ENCODE data around the gene CACNG5.
"Not testable (repeated sequence)": the region's sequence is repeated elsewhere in the genome, so short reads cannot be mapped to it uniquely, and the experiment has no call there.

Gene CACNG5

DNA sequence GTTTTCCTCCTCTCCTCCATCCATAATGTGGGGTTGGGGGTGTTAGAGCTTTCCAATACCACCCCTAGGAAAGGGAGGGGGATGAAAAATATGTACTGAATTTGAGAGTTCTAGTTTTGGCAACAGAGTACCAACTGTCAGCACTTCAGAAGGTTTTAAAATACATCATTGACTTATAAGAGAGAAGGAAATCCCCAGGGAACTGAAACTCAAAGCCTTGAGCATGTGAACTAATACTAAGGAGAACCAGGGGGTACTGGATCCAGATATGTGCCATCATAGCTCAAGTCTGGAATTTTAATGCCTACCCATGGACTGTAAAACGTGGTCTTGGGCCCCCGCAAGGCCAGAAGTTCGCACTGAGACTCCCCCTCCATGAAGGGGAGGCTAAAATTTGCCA, 15.8 kb downstream of the CACNG5 start:
- no peak for DNase-seq

DNA sequence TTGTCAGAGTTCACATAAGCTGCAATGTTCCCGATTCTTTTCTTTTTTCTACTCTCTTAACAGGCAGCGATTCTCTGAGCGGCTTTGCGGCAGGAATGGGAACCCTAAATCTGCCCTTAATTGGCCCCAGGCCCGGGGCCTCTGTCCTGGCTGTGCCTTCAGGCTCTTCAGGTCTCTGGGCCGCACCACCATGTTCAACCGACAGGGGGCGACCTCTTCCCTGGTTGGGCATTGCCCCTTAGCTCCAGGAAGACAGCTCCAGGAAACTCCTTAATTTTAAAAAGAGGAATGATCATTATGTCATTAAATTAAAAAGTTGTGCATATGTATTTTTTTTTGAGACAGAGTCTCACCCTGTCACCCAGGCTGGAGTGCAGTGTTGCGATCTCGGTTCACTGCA, 20.3 kb downstream of the CACNG5 start:
- DNase-seq = no peak

DNA sequence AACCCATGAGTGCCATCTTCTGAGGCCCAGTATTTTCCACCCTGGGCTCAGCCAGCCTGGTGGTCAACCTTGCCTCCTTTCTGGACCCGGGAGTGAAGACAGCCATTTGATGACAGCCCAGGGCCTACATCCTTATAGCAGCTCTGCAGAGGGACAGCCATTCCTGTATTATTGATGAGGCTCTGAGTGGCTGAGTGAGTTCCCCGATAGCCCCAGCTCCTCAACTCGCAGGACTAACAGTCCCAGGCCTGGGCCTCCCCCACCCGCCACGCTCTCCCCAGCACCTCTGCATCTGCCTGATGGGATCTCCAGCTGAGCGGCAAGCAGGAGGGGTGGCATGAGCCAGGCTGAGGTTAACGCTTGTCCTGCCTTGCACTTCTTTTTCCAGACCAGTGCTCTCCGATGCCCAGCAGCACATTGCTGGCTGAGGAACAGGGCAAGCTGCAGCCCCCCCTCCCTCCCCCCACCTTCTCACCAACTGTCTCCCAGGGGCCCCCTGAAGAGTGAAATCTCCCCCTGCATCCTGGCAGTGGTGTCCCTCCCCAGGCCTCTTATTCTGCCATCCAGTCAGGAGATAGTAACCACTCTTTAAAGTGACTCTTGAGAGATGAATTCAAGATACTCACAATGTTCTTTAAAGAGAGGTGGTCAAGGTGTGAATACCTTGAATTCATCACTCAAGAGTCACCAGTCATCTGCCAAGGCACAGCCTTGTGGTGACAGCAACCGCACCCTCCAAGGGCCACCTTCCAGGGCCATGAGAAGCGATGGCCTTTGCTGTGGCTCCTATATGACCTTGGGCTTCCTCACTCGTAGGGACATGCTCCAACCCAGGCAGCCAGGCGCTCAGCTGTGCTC, 23.5 kb downstream of the CACNG5 start:
- no peak for DNase-seq

DNA sequence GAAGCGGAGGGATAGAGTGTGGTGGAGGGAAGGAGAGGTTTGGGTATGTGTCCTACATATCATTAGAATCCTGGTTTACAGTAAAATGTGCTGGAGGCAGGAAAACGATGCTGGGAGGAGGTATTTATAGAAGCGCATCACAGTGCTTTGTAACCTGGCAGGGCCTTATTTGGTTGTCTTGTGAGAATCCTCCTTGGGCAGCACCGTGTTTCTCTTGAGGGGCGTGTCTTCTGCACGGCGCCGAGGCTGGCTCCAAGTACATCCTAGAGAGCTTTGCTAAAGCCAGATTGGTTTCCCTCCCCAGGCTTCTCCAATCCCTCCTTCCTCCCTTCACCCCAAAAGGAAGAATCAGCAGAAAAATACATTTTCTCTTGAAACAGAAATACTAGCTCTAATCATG, 24.4 kb downstream of the CACNG5 start:
- no peak for DNase-seq

DNA sequence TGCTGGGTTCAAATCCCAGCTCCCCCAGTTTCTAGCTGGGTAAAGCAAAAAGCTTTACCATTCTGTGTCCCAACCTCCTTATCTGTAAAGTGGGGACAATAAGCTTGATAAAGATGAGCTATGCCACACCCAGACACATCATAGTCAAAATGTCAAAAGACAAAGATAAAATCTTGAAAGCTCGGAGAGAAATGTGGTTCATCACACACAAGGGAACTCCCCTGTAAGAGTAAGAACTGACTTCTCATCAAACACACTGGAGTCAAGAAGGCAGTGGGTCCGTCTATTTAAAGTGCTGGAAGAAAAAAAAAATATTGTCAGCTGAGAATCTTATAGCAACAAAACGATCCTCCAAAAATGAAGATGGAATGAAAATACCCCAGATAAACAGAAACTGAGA, 25.3 kb downstream of the CACNG5 start:
- no peak for DNase-seq

DNA sequence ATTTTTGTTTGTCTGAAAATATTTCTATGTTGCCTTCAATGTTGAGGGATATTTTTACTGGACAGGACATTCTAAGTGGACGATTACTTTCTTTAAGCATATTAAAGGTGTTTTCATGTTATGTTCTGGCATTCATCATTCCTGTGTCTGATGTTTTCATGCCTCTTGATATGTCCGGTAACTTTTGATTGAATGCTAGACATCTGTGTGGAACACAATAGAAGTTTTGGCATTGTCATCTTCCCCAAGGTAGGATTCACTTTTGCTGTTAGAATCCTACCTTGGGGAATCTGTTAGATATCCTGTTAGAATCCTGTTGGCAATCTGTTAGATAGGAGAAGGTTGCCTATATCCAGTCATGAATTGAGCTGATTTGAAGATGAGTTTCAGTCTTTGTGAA, 28.9 kb downstream of the CACNG5 start:
- DNase-seq = no peak

DNA sequence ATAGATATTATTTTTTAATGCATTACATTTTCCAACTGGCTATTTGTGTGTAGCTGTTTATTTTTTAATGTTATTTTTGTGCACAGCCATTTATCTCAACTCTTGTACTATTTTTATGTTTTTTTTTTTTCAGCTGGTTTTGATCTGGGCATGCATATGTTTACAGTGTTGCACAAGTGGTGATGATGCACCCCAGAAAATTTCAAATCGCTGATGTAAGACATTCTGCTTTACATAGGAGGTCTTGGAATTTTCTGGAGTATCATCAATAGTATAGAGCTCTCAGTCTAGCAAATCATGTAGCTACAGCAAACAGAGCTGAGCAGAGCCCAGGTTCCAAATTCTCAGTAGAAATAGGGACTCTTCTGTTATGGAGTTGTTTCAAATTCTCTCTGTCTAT, 30.2 kb downstream of the CACNG5 start:
- no peak for DNase-seq

DNA sequence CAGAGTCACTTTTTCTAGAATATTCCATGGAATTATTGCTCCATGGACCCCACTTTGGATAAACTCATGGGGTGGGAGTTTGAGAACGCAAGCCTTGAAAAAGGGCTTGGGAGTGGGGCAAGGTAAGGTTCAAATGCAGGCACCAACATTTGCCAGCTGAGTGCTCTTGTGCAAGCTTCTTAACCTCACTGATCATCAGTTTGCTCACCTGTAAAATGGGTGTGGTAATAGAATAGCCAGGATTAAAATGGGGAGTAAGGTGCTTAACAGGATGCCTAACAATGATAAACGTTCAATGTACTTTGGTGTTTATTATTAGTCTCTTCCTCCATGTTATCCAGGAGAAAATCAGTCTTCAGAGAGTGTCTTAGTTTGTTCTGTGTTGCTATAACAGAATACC, 39.0 kb downstream of the CACNG5 start:
- no peak for DNase-seq

DNA sequence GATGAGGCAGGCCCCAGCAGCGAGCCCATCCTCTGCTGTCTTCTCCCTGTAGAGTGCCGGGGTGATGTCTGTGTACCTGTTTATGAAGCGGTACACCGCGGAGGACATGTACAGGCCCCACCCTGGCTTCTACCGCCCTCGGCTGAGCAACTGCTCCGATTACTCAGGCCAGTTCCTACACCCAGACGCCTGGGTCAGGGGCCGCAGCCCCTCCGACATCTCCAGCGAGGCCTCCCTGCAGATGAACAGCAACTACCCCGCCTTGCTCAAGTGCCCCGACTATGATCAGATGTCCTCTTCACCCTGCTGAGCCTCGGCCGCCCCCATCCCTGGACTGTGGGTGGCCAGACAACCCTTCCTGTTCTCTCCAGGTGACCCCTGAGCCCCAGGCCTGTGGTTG, 50.0 kb downstream of the CACNG5 start:
- no peak for DNase-seq

DNA sequence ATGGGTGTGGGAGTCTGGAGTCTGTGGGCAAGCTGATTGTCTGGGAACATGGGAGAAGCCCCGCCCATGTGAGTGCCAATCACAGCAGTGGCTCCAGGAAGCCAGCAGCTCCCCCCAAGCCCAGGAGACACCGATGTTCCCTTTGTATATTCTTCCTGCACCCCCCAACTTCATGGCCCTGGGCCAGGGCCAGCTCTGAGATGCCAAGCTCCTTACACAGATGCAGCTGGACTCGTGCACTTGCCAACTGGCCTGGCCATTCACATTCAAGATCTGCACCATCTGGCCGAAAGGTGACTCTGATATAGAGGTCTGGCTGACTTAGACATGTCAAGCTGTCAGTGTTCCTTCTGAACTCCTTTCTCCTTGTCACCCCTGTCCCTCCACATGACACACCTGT, 50.5 kb downstream of the CACNG5 start:
- DNase-seq = no peak

DNA sequence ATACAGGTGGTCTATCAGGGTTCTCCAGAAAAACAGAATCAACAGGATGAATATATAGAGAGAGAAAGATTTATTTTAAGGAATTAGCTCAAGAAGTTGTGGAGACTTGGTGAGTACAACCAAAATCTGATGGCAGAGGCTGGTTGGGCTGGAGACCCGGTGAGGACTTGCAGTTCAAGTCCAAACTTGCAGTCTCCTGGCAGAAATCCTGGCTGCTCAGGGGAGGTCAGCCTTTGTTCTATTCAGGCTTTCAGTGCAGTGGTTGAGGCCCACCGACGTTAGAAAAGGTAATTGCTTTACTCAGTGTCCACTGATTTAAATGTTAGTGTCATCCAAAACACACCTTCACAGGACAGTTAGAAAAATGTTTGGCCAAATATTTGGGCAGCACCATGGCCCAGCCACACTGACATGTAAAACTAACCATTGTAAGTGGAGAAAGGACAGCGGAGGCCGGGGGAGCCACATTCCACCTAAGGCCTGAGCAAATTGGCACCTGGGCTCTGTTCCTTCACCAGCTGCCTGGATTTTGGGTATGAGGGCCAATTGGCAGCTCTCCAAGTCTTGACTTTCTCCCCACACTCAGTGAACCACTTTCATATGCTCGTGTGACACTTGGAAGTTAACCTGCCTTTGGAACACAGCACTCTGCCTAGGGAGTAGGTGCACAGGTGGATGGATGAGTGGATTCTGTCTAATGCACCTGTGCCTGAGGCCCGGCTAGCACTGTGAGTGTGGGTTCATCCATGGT, 54.7 kb downstream of the CACNG5 start:
- no peak for DNase-seq

DNA sequence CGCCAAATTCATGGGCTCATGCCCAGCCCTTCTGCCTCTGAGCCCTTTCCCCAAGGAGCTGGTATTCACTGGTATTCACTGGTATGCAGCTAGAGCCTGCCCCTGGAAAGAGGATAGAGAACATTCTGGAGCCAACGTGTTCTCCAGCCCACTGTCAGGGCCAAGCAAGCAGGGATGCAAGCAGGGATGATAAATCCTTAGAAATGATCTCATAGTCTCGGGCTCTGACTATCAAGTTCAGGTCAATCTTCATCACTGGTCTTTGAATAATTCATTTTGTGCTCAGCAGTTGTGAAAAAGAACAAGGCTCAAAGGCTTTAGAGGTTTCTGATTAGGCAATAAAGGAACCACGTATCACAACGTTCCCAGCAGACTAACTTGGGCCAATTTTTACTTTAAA, 57.3 kb downstream of the CACNG5 start:
- DNase-seq = no peak

DNA sequence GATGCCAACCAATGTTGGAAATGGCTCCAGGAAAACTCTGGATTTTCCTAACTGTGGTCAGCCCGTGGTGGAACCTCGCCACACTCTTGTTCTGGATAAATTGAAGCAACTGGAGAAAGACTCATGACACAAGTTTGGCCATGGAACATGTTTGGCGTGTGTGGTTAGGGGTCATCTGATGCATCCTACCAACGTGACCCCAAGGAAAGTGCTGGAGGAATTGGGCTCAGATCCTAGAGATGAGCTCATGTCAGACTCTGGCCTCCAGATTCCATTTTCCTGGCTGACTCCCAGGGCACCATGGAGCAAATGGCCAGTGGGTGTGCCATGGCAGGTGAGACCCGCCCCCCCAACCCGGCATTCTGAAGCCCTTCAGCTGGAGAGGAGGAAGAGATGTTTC, 58.5 kb downstream of the CACNG5 start:
- DNase-seq = no peak

DNA sequence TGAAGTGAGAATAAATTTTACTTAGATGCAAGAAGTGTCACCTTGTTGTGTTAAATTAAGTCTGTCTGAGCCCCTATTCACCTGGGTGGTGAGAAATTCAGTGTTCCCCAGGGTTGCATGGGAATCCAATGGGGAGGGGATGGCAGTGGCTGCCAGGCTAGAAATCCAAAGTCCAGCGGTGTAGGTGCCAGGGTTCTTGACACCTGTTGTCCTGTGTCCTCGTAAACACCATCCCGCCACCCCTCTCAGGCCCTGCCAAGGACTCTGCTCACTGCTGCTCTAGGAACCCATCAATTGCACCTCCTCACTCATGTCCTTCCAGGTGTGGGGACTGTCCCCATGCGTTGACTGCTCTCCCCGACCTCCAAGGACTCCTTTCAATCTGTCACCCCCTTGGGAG, 58.9 kb downstream of the CACNG5 start:
- DNase-seq = no peak

DNA sequence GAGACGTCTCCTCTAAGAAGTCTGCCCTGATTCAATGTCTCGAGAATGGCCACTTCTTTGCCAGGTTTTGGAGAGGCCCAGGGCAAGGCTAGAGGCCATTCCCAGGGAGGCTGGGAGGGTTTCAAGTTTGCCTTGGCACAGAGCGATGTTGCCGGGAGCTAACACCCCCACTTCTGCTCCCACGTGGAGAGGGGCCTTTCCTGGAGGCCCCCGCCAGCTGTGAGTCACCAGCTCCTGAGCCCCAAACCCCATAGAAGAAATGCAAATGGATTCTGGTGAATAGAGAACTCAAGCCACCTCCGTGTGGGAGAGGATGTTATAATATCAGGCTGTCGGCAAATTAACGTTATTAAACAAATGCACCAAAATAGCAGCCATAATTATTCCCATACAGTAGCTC, 62.2 kb downstream of the CACNG5 start:
- DNase-seq = no peak

DNA sequence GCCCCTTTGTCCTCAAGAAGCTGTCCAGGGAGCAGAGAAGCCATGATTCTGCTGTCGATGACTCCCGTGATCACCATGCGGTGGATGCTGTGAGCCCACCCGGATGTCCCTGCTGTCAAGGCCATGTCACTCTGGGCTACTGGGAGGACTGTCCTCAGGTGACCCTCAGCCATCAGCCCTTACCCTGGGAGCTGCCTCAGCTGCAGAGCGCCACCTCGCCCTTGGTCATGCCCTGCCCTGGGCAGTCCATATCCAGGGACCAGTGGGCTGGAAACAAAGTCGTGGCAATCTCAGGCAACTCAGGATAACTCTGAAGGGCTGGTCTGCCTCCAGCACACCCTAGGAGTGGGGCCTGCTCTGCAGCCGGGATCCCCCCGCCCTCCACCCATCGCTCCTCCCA, 63.6 kb downstream of the CACNG5 start:
- no peak for DNase-seq

DNA sequence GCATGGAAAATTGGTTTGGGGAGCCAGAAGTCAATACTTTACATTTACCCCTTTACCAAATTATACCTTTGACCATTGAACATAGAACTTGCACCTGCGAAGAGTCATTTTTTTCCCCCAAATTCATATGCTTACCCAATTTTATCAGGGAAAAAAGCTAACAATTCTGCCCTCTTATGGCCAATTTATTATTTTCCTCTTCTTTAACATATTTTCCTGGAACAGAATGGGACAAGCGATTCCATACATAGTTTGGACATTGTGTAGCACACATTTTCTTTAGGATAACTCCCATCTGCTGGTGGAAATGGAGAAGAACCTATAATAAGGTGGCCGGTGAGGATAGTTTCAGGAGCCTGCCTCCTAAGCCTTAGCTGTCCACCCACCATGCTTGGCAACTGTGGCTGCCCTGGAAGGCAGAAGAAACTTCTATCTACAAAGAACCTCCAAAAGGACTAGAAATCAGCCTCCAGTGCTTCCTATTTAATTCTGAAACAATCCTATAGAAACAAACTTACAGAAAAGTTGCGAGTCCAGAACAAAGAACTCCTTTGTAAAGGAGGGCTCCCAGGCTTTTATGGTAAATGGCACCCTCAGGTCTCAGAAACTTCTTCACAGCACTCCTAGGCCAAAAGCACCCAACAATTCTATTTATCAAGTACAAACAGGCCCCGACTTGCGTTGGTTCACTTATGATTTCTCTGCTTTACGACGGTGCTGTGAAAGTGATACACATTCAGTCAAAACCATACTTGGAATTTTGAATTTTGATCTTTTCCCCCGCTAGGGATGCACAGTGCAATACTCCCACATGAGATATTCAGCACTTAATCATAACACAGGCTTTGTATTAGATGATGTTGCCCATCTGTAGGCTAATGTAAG, 65.5 kb downstream of the CACNG5 start:
- DNase-seq = no peak

DNA sequence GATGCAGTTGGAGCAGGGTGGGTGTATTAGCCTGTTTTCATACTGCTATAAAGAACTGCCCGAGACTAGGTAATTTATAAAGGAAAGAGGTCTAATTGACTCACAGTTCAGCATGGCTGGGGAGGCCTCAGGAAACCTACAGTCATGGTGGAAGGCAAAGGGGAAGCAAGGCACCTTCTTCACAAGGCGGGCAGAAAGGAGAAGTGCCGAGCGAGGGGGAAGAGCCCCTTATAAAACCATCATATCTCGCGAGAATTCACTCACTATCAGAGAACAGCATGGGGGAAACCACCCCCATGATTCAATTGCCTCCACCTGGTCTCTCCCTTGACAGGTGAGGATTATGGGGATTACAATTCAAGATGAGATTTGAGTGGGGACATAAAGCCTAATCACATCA, 68.4 kb downstream of the CACNG5 start:
- not testable (repeated sequence) for DNase-seq

DNA sequence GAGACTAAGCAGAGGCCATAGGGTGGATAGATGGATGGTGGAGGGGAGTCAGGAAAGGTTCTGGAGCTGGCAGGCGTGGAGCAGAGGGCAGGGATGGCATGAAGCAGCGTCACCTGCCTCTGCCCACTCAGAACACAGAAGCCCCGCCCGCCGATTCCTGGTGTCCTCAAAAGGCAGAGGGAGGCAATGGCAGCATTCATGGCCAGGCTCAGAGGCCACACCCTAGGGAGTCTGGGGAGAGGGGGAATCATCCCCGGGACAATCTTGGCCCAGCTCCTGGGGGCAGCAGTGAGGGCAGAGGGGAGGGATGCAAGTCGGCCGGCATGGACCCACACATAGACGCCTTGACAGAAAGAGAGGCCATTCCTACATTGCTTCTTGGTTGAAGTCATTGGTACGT, 68.9 kb downstream of the CACNG5 start:
- DNase-seq = no peak

DNA sequence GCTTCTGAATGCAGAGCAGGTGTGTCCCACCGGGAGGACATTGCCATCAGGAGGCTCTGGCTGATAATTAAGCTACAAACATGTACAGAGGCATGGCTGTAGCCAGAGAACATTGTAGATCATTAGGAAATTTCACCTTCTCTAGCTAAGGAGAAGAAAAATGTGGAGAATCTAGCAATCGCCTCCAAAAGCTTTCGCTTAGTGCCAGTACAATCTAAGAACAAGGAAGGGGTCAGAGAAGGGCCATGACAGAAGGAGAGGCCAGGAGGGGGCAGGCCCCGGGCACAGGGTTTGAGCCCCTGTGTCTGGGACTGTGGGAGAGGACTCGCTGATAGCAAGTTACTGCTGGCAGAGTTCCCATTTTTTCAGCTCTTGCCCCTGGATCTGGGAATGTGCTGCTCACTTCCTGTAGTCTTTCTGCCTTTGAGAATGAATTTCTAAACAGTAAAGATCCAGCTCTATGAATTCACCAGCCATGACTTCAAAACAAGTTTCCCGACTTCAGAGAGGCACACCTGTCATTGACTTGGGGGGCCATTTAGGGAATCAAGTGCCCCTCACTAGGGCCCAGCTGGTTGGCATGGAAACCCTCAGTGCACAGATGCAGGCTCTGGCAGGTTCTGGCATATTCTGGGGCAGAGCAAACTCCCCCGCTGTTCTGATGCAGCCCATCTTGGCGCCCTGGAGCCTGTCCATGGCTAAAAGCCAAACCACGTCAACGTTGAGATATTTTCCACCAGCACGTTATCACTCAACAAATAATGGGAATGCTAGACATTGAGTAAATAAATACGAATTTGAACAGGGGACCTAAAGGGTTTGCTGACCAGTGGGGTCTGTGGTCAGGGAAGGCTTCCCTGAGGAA, 70.1 kb downstream of the CACNG5 start:
- DNase-seq = no peak

DNA sequence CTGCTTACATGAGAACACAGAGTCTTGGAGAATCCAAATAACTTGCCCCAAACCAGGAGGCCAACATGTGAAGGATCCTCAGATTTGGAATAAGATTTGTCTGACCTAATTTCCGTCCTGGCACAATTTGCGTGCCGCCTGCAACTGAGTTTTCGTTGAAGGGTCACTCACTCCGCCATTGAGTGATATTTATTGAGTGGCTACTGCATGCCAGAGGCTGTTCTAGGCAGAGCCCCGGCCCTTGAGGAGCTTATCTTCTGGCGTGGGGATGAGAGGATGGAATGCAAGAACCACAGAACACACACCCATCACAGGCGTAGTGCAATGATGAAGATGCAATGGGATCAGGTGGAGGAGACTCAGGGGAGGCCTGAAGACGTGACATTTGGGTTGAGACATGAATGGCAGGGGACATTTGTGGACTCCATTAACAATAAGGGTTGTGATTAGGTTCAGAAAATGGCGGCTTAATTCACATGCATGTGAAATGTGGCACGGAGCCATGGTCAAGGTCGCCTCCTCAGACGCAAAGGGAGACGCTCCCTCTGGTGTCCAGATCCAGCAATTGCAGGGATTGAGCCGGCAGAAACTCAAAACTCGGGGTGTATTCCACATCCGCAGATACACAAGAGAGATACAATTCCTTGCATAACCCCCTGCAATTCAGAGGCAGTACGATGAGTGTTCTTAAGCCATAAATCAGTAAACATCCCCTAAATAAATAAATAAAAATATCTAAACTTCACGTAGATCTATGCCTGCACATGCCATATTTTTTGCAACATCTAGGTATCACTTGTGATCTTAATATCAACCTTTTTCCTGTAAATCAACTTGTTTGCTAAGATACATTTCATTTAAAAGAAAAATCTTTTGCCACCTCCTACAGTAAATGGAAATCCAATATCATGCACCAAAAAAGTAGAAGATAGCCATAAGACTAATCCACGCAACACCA, 71.7 kb downstream of the CACNG5 start:
- DNase-seq = peak; percentile 21
